Left lung (tissue), 10 donors: ENCODE measurements around the gene CCDC85A. TPM values are rescaled to one million over a fixed set of nuclear protein-coding genes. Genes with fewer than 3 reads are reported as not detected.

Experiments used
- ATAC-seq: fragments of 200-7000 bp; cut with Tn5 transposase; one replicate; pipeline ENCODE4 v1.9.1; 2020; ENCODE audit warnings: moderate library complexity
- DNase-seq, 4 donors: peaks; one replicate each; pipeline ENCODE4 v3.0.0-alpha.2; 2013 to 2020
- H3K27ac ChIP-seq, 2 donors: fragments of 200-600 bp; sonication (generic) in 1 of 2; one replicate each; pipeline versions ENCODE4 v1.5.0 to v1.8.0; 2020 to 2021
- H3K27me3 ChIP-seq, 2 donors: fragments of 200-600 bp; sonication (generic) in 1 of 2; one replicate each; pipeline versions ENCODE4 v1.5.0 to v1.8.0; 2020 to 2021
- H3K36me3 ChIP-seq, 2 donors: fragments of 200-600 bp; sonication (generic) in 1 of 2; one replicate each; pipeline versions ENCODE4 v1.5.0 to v1.8.0; 2020 to 2021
- H3K4me1 ChIP-seq, 2 donors: fragments of 200-600 bp; one replicate each; pipeline ENCODE4 v1.8.0; 2021
- H3K4me3 ChIP-seq, 2 donors: fragments of 200-600 bp; sonication (generic) in 1 of 2; one replicate each; pipeline versions ENCODE4 v1.5.0 to v1.8.0; 2020 to 2021; ENCODE audit warnings: mild to moderate bottlenecking in 1 of 2
- H3K9me3 ChIP-seq, 2 donors: fragments of 200-600 bp; sonication (generic) in 1 of 2; one replicate each; pipeline versions ENCODE4 v1.5.0 to v1.8.0; 2020 to 2021
- intact Hi-C, 2 donors: fragments of 100-400 bp; cut with DNase I; formaldehyde crosslinking; loops; one replicate each; pipeline versions ENCODE4 v1.11.2 to v1.14.2; 2022
- polyA plus RNA-seq, 6 donors: library from polyadenylated mRNA; unstranded; fragments of 120-200 nt; gene quantifications; one replicate each; pipeline ENCODE4 v1.2.1, GENCODE V29; 2013; ENCODE audit not compliant: insufficient read length in 6 of 6
- total RNA-seq, 2 donors: library from RNA; stranded (reverse); fragmentation: NEBNext Ultra II Directional; extraction: Animal tissue kit (Norgen Biotek cat#: 25700); gene quantifications; one replicate each; pipeline ENCODE4 v1.2.1, GENCODE V29; 2021
- TF ChIP-seq, protein P1 (sequence below), 2 donors: fragments of 200-600 bp; sonication (generic) in 1 of 2; IDR thresholded peaks; one replicate each; pipeline versions ENCODE4 v1.5.0 to v1.8.0; 2021; ENCODE audit warnings: antibody characterized with exemption in 2 of 2
- donor health status: DM: no; HTN: yes; CAD: no.
- donor health status: DM: no; HTN: no; CAD: no.

Gene CCDC85A
- total and polyA plus RNA-seq, 8 donors: 1.2 to 8.7 (median 2.2) TPM

DNA sequence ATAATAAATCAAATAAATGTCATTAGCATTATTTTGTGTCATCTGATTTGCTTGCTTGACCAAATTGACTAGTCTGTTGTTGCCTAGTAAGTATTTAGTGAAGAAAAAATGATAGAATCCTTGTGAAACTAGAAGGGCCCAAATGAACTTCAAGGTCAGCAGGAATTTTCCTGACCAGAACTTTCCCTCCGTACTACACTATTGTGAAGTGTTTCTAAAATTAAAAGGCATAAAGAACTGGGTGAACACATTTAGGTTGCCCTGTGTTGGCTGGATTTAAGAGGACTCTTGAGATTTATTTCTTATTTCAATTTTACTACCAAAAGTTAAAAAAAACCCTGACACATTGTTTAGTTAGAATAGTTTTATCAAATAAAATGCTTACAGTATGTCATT lies 142.6 kb downstream of the CCDC85A start:
- intact Hi-C loops: no loop called here
- Histone ChIP-seq H3K4me3 (no peak overlapping the region), H3K9me3 (peaks cover 0 to 12% of the 10 kb centered on the region in 2 donors), H3K27ac (no peak overlapping the region), H3K27me3 (no peaks in the 10 kb centered on the region), H3K4me1 (no peaks in the 10 kb centered on the region), H3K36me3 (no peaks in the 10 kb centered on the region)
- ATAC-seq: peak; percentile 88
- no peak for DNase-seq
- TF ChIP-seq, protein P1, sequence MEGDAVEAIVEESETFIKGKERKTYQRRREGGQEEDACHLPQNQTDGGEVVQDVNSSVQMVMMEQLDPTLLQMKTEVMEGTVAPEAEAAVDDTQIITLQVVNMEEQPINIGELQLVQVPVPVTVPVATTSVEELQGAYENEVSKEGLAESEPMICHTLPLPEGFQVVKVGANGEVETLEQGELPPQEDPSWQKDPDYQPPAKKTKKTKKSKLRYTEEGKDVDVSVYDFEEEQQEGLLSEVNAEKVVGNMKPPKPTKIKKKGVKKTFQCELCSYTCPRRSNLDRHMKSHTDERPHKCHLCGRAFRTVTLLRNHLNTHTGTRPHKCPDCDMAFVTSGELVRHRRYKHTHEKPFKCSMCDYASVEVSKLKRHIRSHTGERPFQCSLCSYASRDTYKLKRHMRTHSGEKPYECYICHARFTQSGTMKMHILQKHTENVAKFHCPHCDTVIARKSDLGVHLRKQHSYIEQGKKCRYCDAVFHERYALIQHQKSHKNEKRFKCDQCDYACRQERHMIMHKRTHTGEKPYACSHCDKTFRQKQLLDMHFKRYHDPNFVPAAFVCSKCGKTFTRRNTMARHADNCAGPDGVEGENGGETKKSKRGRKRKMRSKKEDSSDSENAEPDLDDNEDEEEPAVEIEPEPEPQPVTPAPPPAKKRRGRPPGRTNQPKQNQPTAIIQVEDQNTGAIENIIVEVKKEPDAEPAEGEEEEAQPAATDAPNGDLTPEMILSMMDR (IDR thresholded peaks at IDR 0.05): no peak

DNA sequence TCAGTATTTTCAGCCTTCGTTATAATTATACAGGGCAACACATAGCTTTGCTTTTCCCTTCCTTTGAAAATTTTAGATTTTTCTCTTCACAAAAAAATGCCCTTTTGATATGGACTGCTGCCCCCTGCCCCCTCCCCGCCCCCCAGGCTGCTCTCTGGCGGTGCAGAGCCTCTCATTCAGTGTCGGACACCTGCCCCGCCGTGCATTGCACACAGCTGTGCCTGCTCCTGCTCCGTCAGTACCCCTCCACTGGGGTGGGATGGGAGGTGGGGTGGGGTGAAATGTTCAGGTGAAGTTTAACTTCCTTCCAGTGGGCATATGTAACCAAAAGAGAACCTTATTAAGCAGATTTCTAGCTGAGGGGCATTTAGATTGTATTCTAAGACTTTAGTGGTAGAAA lies 148.0 kb downstream of the CCDC85A start:
- Histone ChIP-seq H3K27me3 (no peaks in the 10 kb centered on the region), H3K9me3 (no peaks in the 10 kb centered on the region), H3K27ac (no peak overlapping the region), H3K36me3 (no peaks in the 10 kb centered on the region), H3K4me3 (no peak overlapping the region), H3K4me1 (no peaks in the 10 kb centered on the region)
- ATAC-seq (no peak), DNase-seq (peak in 1 of 4 donors; percentile 43)
- intact Hi-C loops: no loop called here
- TF ChIP-seq, protein P1 (IDR thresholded peaks at IDR 0.05): no peak

DNA sequence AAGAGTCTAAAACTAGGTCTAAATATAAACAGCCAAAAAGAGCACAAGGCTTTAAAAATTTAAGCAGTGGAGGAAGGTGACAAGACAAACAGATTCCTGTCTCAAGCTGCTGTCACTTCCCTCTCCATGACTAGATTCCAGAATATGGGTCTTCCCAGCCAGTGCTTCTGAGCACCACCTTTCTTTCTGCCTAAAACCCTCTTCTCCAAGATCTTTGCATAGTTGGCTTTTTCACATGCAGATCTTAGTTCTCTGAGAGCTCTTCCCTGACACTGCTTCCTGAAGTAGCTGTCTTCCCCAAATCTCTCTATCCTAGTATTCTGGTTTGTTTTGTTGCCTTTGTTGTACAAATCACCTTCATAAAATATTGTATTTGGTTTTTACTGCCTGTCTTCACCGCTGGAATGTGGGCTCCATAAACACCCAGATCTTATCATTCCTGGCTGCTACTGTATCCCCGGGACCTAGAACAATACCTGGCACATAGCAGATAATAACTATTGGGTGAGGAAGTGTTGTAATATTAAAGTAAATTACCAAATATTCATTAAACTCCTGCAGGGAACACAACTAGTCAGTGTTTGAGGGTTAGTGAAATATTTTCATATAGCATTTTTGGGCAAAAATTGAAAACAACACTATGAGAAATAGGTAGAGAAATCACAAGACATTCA lies 150.2 kb downstream of the CCDC85A start:
- no peak overlapping the region for H3K4me3 ChIP-seq
- no peaks in the 10 kb centered on the region for H3K9me3 ChIP-seq
- ATAC-seq (no peak), DNase-seq (no peak)
- H3K4me1 ChIP-seq: no peaks in the 10 kb centered on the region
- no peaks in the 10 kb centered on the region for H3K36me3 ChIP-seq
- TF ChIP-seq, protein P1 (IDR thresholded peaks at IDR 0.05): no peak
- intact Hi-C loops: no loop called here
- no peaks in the 10 kb centered on the region for H3K27me3 ChIP-seq
- H3K27ac ChIP-seq: no peak overlapping the region

DNA sequence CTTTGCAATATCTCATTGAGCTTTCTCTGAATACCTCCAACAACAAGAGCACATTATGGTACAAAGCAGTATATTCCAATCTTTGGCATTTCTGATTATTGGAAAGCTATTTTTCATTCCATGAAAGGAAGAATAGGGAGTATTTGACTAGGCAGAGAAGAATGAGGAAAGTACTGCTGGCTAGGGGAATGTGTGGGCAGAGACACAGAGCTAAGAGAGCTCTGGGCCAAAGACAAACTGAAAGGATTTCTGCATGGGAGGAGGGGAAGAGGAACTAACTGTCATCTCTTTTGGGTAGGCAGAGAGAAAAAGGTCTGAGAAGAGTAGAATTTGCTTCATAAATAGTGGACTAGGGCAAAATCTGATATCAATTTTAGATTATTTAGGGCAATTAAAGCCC lies 150.8 kb downstream of the CCDC85A start:
- peak; percentile 56 for ATAC-seq
- no peak overlapping the region for H3K27ac ChIP-seq
- intact Hi-C loops: no loop called here

DNA sequence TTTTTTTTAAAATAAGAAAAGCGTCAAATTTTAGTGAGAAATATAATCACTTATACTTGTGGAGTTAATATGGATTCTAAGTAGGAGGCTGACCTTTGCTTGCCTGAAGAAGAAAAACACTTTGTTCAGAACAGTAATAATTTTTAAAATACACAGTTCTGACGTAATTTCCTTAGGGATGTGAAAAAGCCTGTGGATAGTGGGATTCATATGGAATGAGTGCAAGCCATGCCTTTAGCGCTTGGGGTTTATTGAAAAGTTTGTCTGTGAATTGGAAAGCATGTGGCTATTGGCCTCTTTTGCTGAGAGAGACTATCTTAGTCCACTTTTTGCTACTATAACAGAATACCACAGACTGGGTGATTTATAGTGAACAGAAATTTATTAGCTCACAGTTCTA lies 151.3 kb downstream of the CCDC85A start:
- H3K36me3 ChIP-seq: no peaks in the 10 kb centered on the region
- intact Hi-C loops: no loop called here
- DNase-seq: no peak
- no peak overlapping the region for H3K27ac ChIP-seq
- ATAC-seq: no peak
- H3K4me1 ChIP-seq: no peaks in the 10 kb centered on the region
- H3K9me3 ChIP-seq: no peaks in the 10 kb centered on the region
- TF ChIP-seq, protein P1 (IDR thresholded peaks at IDR 0.05): no peak
- H3K4me3 ChIP-seq: no peak overlapping the region
- no peaks in the 10 kb centered on the region for H3K27me3 ChIP-seq

More for the DNA sequence above, 150.8 kb downstream of the CCDC85A start:
- Histone ChIP-seq H3K4me1 (no peaks in the 10 kb centered on the region), H3K4me3 (no peak overlapping the region), H3K27me3 (no peaks in the 10 kb centered on the region), H3K9me3 (no peaks in the 10 kb centered on the region), H3K36me3 (no peaks in the 10 kb centered on the region)
- no peak for DNase-seq
- TF ChIP-seq, protein P1 (IDR thresholded peaks at IDR 0.05): no peak
